ENCODE data around the gene NOXA1. TPM values are rescaled to one million over a fixed set of nuclear protein-coding genes. Genes with fewer than 3 reads are reported as not detected.

Gene NOXA1
- total and polyA plus RNA-seq, 9 of the 15 experiments (the other 6 are each of a cell fraction or from before 2014, with no cell fraction given) = 0.07 to 1.2 (median 0.20) TPM; not detected in 4

DNA sequence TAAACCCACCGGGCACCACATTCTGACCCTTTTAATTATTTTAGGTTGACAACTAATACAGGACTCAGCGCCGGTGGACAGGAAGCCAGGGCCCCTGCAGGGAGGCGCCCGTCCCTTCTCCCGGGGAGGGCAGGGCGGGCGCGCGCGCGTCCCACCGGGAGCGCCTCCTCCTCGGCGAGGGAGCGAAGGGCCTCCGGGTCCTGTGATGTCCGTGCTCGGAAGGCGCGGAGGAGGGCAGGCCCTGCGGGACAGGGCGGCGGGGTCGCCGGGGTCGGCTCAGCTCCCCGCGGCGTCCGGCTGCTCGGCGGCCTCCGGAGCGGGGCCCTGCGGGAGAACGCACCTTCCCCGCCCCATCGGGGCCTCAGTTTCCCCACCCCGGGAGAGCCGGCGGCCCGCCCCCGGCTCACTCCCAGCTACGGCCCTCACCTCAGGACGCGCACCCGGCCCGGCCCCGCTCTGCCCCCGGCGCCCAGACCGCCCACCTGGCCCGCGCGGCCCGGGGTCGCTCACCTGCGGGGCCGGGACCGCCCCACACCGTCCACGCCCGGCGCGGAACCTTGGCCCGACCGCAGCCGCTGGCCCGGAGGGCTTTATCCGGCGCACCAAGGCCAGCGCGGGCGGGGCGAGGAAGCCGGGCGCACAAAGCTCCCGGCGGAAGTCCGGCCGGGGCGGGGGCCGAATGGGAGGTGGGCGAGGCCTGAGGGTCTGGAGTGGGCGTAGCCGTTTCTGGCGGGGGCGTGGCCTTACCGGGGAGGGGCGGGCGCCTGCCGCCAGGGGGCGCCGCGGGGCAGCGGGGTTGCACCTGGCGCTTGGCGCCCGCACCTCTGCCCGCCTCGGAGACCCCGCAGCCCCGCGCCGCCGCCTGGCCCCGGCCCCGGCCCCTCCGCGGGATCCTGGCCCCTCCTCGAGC, at the start of gene NOXA1, which contains the start of gene EXD3 (continued):
- TF ChIP-seq, protein P1, sequence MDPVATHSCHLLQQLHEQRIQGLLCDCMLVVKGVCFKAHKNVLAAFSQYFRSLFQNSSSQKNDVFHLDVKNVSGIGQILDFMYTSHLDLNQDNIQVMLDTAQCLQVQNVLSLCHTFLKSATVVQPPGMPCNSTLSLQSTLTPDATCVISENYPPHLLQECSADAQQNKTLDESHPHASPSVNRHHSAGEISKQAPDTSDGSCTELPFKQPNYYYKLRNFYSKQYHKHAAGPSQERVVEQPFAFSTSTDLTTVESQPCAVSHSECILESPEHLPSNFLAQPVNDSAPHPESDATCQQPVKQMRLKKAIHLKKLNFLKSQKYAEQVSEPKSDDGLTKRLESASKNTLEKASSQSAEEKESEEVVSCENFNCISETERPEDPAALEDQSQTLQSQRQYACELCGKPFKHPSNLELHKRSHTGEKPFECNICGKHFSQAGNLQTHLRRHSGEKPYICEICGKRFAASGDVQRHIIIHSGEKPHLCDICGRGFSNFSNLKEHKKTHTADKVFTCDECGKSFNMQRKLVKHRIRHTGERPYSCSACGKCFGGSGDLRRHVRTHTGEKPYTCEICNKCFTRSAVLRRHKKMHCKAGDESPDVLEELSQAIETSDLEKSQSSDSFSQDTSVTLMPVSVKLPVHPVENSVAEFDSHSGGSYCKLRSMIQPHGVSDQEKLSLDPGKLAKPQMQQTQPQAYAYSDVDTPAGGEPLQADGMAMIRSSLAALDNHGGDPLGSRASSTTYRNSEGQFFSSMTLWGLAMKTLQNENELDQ (CRISPR knock-in tag; IDR thresholded peaks at IDR 0.05; ENCODE audit: borderline replicate concordance) = no peak
- TF ChIP-seq RBFOX2 (IDR thresholded peaks at IDR 0.05; ENCODE audit: low read depth, low read length) (peak; percentile 71), NR3C1 (CRISPR knock-in tag; IDR thresholded peaks at IDR 0.05) (no peak), CBX5 (IDR thresholded peaks at IDR 0.05; ENCODE audit: borderline replicate concordance, low read depth) (0 out of 2 replicates have a peak, but pooled peaks have one; percentile 37), RUNX1 (IDR thresholded peaks at IDR 0.05; ENCODE audit: low read depth) (no peak), C11orf30 (IDR thresholded peaks at IDR 0.05; ENCODE audit: low read depth) (peak; percentile 68), ZNF23 (CRISPR knock-in tag; IDR thresholded peaks at IDR 0.05) (no peak), FOXK2 (conservative IDR thresholded peaks at IDR 0.05 in 1 of 2, IDR thresholded peaks at IDR 0.05 in 1 of 2; ENCODE audit: low read depth in 2 of 2) (no peak), SRSF9 (IDR thresholded peaks at IDR 0.05; ENCODE audit: borderline replicate concordance, low read depth, low read length) (no peak), CHD2 (IDR thresholded peaks at IDR 0.05; ENCODE audit: low read depth, low read length) (no peak), PHF8 (IDR thresholded peaks at IDR 0.05; ENCODE audit: borderline replicate concordance, low read length) (peak; percentile 65; the same call in 1 of the 2 replicates), GABPB2 (CRISPR knock-in tag; conservative IDR thresholded peaks at IDR 0.05) (no peak), FOS (IDR thresholded peaks at IDR 0.05; ENCODE audit: extremely low read depth, insufficient read length) (no peak), ZNF75A (CRISPR knock-in tag; IDR thresholded peaks at IDR 0.05) (no peak), NCOR1 (IDR thresholded peaks at IDR 0.05) (peak; percentile 44; the same call in 1 of the 2 replicates), HMG20A (CRISPR knock-in tag; conservative IDR thresholded peaks at IDR 0.05) (no peak)
- TF ChIP-seq, protein P2, sequence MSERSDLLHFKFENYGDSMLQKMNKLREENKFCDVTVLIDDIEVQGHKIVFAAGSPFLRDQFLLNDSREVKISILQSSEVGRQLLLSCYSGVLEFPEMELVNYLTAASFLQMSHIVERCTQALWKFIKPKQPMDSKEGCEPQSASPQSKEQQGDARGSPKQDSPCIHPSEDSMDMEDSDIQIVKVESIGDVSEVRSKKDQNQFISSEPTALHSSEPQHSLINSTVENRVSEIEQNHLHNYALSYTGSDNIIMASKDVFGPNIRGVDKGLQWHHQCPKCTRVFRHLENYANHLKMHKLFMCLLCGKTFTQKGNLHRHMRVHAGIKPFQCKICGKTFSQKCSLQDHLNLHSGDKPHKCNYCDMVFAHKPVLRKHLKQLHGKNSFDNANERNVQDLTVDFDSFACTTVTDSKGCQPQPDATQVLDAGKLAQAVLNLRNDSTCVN (CRISPR knock-in tag; IDR thresholded peaks at IDR 0.05) = no peak
- TF ChIP-seq, protein P3, sequence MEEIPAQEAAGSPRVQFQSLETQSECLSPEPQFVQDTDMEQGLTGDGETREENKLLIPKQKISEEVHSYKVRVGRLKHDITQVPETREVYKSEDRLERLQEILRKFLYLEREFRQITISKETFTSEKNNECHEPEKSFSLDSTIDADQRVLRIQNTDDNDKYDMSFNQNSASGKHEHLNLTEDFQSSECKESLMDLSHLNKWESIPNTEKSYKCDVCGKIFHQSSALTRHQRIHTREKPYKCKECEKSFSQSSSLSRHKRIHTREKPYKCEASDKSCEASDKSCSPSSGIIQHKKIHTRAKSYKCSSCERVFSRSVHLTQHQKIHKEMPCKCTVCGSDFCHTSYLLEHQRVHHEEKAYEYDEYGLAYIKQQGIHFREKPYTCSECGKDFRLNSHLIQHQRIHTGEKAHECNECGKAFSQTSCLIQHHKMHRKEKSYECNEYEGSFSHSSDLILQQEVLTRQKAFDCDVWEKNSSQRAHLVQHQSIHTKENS (CRISPR knock-in tag; IDR thresholded peaks at IDR 0.05) = no peak
- TF ChIP-seq, protein P4, sequence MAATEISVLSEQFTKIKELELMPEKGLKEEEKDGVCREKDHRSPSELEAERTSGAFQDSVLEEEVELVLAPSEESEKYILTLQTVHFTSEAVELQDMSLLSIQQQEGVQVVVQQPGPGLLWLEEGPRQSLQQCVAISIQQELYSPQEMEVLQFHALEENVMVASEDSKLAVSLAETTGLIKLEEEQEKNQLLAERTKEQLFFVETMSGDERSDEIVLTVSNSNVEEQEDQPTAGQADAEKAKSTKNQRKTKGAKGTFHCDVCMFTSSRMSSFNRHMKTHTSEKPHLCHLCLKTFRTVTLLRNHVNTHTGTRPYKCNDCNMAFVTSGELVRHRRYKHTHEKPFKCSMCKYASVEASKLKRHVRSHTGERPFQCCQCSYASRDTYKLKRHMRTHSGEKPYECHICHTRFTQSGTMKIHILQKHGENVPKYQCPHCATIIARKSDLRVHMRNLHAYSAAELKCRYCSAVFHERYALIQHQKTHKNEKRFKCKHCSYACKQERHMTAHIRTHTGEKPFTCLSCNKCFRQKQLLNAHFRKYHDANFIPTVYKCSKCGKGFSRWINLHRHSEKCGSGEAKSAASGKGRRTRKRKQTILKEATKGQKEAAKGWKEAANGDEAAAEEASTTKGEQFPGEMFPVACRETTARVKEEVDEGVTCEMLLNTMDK (IDR thresholded peaks at IDR 0.05; ENCODE audit: borderline replicate concordance, insufficient read depth, low read depth, low read length, poor library complexity, severe bottlenecking) = peak; percentile 86
- TF ChIP-seq, protein P5, sequence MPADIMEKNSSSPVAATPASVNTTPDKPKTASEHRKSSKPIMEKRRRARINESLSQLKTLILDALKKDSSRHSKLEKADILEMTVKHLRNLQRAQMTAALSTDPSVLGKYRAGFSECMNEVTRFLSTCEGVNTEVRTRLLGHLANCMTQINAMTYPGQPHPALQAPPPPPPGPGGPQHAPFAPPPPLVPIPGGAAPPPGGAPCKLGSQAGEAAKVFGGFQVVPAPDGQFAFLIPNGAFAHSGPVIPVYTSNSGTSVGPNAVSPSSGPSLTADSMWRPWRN (IDR thresholded peaks at IDR 0.05; ENCODE audit: low read depth) = no peak
